DMS153 (cell line): Measurements from ENCODE around the gene STAG1.
"Not testable (repeated sequence)": the region's sequence is repeated elsewhere in the genome, so short reads cannot be mapped to it uniquely, and the experiment has no call there.

Source experiments
- DNase-seq: peaks from one replicate; lab custom pipeline; 2025; lab: John Stamatoyannopoulos, UW

Gene STAG1

DNA sequence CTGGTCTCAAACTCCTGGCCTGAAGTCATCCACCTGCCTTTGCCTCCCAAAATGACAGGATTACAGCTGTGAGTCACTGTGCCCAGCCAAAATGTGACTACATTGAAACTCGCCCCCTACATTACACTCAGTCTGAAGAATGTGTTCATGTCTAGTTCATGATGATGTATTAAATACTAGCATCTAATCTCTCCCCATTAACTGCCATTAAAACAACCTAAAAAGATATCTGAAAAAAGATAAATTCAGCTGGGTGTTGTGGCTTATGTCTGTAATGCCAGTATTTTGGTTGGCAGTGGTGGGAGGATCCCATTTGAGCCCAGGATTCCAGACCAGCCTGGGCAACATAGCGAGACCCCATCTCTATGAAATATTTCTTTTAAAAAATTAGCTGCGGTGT, 342.6 kb downstream of the STAG1 start:
- no peak for DNase-seq

- DNase-seq: no peak
These were observed 348.1 kb downstream of the STAG1 start for GRCh38 chr3:136404056-136404455.

GRCh38 chr3:136396916-136397315, 355.3 kb downstream of the STAG1 start:
- DNase-seq: no peak

- no peak for DNase-seq
These were observed 361.6 kb downstream of the STAG1 start for GRCh38 chr3:136390574-136390973.

DNA sequence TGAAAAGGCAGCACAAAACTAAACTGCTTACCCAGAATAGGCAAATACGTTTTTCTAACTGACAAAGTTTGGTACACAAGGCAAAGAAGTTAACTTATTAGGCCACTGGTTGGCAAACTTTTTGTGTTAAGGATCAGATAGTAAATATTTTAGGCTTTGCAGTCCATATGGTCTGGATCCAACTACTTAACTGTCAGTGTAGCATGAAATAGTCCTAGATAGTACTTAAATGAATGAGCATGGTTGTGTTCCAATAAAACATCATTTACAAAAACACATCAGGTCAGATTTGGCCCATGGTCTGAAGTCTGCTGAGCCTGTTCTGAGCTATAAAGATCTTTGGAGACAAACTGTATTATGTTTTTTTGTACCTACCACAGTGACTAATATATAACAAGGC, 365.1 kb downstream of the STAG1 start:
- DNase-seq: no peak

GRCh38 chr3:136385457-136385856, 366.7 kb downstream of the STAG1 start:
- DNase-seq: no peak

GRCh38 chr3:136381051-136381450, 371.1 kb downstream of the STAG1 start:
- no peak for DNase-seq

DNA sequence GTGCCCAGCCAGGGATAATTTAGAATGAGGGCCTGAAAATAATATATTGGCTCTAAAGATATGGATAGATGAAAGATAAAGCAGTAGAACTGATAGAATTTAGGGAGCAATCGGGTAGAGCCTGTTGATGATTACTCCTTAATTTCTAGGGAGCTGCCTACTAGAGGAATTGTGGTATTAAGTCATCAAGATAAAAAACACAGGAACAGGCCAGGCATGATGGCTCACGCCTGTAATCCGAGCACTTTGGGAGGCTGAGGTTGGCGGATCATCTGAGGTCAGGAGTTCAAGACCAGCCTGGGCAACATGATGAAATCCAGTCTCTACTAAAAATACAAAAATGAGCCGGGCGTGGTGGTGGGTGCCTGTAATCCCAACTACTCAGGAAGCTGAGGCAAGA, 371.6 kb downstream of the STAG1 start:
- DNase-seq: no peak

DNA sequence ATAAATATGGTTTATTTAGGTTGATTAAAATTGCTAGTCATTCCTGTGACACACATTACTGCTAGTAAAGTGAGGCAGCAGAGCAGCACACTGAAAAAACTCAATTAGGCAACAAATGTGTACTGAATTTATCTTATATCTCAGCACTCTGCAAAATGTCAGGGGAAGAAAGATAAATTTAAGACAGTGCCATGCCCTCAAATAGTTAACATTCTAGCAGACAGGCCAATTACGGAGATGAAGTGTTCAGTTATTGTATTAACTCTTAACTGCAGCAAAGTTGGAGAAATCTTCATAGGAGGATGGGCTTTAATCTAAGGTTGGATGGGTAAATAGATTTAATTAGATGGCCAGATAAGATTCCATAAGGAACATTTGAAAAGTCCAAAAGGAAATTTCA, 374.2 kb downstream of the STAG1 start:
- no peak for DNase-seq

DNA sequence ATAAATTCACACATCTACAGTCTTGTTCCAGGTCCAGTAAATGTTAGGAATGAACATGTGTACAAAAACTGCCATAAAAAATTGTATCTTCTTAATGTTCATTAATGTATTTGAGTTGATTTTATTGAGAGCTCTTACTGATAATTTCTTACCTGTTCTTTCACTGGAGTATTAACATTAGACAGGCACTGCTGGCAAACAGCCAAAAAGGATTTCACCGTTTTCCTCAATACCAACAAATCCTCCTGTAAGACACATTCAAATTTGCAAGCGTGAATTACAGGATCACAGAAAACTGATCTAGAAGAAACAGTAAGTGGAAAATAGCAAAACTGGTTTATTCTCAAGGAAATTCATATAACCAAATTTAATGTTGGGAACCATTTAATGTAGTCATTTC, 374.7 kb downstream of the STAG1 start:
- no peak for DNase-seq

DNA sequence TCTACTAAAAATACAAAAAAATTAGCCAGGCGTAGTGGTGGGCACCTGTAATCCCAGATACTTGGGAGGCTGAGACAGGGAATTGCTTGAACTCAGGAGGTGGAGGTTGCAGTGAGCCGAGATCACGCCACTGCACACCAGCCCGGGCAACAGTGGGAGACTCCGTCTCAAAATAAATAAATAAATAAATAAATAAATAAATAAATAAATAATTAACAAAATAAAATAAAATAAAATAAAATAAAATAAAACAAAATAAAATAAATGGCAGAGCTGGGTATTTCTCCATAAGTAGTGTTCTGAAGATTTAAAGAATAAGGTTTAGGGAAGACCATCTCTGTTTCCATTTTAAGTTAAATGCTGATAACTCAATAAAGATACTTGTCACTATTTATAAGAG, 376.4 kb downstream of the STAG1 start:
- DNase-seq: not testable (repeated sequence)

GRCh38 chr3:136366289-136366688, 385.9 kb downstream of the STAG1 start:
- DNase-seq: no peak

DNA sequence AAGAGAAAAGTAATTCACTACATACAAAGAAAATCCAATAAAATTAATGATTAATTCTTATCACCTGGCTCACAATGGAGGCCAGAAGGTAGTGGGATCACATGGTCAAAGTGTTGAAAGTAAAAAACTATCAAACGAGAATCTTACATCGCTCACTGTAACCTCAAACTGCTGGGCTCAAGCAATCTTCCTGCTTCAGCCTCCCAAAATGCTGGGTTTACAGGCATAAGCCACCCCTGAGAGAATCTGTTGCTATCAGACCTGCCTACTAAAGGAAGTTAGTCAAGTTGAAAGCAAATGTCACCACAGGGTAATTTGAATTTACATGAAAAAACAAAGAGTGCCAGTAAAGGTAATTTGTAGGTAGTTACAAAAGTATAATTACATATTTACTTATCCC, 398.7 kb downstream of the STAG1 start:
- no peak for DNase-seq

GRCh38 chr3:136351905-136352304, 400.3 kb downstream of the STAG1 start:
- no peak for DNase-seq

GRCh38 chr3:136351351-136351750, 400.8 kb downstream of the STAG1 start:
- DNase-seq: no peak

DNA sequence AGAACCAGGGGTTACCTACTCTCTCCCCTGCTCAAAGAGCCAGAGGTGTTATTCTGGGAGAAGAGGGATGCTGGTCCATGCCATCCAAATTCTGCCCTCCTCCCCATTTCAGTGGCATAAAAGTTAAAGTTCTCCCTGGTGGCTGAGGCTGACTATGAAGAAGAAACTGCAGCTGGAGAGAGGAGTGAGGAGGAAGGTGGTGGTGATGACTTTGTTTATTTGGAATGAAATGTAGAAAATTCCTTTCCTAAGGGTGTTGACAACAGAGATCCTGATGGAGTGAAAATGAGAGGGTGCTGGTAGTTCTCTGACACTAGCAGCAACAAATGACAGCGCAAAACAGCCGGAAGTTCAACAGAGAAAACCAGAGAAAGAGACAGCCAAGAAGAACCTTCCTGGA, 401.6 kb downstream of the STAG1 start:
- no peak for DNase-seq

GRCh38 chr3:136350132-136350531, 402.0 kb downstream of the STAG1 start:
- DNase-seq: no peak

GRCh38 chr3:136346486-136346885, 405.7 kb downstream of the STAG1 start:
- DNase-seq: no peak

DNA sequence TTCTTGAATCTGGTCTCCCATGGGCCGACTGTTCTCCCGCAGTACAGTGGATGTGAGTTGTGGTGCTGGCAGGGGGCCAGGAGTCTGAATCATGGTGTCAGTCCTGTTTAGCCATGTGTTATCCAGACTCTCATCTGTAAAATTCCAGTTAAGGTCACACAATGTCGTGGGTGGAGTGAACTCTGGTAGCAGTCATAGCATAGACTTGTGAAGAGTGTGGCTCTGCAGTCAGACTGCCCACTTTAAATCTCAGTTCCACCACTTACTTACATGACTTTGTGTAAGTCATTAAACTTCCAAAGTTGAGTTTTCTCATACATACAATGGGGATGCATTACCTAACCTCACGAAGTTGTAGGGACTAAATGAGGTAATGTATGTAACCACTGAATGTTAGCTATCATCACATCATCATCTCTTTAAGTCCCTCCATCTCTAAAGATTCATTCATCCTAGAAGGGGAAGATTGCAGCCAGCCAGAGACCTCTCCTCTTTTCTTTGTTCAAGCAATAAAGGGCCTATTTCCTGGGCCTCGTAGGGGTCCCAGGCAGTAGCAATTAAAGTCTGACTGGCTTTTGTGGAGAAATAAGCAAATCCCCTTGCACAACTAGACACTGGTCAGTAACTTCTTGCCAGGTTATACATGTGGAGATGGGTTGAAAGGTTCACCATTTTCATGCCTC, 408.2 kb downstream of the STAG1 start:
- peak; percentile 86 for DNase-seq

DNA sequence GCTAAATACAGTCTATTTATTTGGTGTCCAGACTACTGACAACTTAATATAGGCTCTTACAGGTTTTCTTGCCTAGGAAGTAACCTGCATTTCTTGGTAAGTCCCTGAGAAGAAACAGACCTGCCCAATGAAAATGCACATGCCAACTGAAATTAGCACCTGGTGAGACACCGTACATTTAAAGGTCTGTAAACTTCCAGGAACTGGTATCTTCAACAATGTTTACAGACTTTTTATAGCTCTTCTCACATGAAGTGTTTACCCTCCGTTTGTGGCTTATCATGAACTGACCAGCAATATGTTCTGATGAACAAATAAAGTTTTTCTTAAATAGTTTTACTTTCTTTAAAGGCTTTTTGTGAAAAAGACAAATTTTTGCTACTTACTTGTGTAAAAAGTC, 408.7 kb downstream of the STAG1 start:
- peak; percentile 86 for DNase-seq

DNA sequence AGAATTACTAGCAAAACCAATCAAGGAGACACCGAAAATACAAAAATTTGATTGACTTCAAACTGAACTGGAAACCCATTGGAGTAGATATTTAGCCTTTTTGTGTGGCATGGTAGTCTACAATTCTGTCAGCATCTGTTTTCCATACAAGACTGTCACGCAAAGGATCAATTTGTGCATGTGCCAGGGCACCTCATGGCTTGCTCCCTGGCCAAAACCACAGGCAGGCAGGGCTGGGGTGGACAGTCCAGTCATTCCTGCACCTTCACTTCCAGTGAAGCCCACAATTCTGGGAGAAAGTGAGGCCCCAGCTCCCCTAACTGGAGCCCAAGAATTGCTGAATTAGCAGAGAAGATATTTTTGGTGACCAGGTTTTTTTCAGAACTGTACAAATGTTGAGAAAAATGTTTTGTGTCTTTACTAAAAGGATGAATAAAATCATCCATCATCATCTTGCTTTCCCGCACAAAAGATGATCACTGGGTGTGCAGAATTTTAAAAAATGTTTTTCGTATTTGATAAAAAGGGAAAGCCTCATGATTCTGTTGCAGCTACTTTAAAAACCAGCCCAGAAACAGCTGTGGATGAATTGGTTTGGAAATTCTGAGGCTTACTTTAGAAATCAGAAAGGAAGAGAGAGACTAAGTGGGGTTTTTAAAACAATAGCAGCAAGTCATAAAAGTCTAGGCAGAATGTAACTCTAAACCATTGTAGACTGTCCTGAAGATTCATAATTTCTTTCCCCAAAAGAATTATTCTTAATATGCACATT, 415.7 kb downstream of the STAG1 start:
- no peak for DNase-seq

DNA sequence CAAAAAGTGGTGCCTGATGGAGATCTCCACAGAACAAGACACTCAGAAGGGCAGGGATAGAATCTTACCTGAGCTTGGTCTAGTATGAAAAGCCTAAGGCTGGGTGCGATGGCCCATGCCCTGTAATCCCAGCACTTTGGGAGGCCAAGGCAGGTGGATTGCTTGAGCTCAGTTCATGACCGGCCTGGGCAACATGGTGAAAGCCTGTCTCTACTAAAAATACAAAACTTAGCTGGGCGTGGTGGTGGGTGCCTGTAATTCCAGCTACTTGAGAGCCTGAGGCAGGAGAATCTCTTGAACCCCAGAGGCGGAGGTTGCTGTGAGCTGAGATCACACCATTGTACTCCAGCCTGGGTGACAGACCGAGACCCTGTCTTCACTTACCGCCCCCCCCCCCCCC, 417.5 kb downstream of the STAG1 start:
- DNase-seq: not testable (repeated sequence)

DNA sequence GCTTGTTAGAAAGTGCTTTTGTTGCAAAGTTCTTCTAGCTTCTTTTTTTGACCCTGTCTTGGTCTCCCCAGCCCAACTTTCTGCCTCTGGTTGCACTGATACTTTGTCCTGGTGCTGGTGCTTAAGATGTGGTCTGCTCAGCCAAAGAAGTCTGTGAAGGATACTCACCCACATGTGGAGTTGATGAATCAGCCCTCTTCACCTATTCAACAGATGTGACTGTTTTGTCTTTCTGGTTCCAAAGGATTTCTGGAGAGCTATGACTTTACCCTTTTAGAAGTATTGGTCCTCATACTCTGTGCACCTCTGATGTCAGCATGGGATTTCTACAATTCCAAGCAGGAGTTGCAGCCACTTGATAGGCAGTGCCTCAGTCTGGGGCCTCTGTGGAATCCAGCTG, 418.0 kb downstream of the STAG1 start:
- no peak for DNase-seq

DNA sequence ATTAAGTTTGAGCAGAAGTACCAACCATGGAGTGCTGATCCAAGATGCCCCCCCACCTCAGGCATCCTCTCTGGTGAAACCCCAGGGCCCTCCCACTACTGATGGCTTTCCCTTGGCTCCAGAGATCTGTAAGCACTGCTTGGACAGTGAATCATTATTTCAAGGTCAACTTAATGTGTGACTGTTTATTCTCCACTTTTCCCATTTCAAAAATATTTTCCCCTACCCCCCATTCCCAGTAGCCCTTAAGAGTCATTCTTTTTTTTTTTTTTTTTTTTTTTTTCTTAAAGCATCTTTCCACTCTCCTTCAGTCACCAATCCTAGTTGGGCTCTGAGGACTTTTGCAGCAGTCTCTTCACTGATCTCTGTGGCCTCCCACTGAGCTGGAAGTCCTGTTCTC, 419.4 kb downstream of the STAG1 start:
- no peak for DNase-seq
